ENCODE measurements around the gene KCNA5. TPM values are rescaled to one million over a fixed set of nuclear protein-coding genes. Genes with fewer than 3 reads are reported as not detected.

Gene KCNA5
- total RNA-seq, 2 donors from 2014 or later, result not detected

DNA sequence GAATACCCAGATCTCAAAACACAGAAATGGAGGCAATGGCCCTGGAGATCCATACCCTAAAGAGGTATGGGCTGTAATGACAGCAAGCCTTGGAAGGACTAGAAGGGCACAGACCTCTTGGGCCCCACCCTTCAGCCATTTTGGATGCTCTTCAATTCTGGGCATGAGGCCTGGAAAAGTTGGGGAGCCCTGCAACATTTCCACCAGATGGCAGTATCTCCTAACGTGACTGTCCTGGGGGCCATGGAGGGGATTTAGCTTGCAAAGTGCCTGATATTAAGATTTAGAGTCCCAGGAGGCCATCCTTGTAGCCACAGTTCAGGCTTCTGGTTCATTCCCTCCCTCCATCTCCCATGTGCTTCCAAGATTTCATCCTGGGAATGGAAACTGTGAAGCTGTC is 30.2 kb downstream of the KCNA5 start:
- H3K36me3 Mint-ChIP-seq, result no peaks in the 10 kb centered on the region
- ATAC-seq (no peak), DNase-seq (ENCODE audit: low spot score in 2 of 2) (no peak)
- H3K9me3 Mint-ChIP-seq, result no peaks in the 10 kb centered on the region
- H3K27ac Mint-ChIP-seq, result no peak overlapping the region

DNA sequence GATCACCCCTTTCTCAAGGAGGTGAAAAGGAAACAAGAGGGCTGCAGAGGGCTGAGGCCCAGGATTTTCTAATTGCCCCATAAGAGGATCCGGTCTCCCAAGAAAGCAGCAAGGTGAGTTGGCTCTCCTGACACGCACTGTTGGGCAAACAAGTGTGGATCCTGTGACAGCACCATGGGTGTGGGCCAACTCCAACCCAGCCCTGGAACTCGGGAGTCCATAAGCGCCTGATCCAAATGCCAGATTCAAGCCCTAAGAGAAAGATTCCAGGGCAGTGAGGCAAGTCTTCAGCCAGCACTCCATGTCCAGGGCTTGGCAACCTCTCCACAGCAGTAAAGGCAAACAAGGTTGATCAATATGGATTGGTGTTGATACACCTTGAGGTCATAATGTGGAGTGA is 33.1 kb downstream of the KCNA5 start:
- ATAC-seq, result no peak
- no peaks in the 10 kb centered on the region for H3K36me3 Mint-ChIP-seq
- no peak overlapping the region for H3K27ac Mint-ChIP-seq
- DNase-seq (ENCODE audit: low spot score in 2 of 2), result no peak
- H3K9me3 Mint-ChIP-seq, result no peaks in the 10 kb centered on the region

DNA sequence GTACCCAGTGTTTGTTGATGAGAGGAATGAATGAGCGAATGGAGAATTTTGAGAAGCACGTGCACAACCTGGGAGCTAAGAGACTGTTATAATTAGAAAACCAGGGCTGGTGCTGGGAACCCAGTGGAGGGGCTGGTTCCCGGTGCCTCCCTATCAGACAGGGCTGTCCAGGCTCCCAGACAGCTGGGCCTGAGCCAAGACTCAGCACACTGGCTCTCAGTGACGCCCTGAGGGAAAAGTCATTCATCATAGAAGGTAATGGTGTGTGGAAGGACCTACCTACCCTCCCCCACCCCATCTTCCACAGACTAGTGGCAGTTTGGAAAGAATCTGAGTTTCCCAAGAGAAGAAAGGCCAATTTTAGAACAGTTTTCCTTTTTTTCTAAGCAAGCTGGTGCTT is 34.7 kb downstream of the KCNA5 start:
- Mint-ChIP-seq H3K27ac (no peak overlapping the region), H3K9me3 (no peaks in the 10 kb centered on the region), H3K36me3 (no peaks in the 10 kb centered on the region)
- no peak for ATAC-seq
- no peak for DNase-seq (ENCODE audit: low spot score in 2 of 2)

- DNase-seq (ENCODE audit: low spot score in 2 of 2) (no peak), ATAC-seq (no peak)
- H3K9me3 Mint-ChIP-seq, result no peaks in the 10 kb centered on the region
- H3K27ac Mint-ChIP-seq, result no peak overlapping the region
- no peaks in the 10 kb centered on the region for H3K36me3 Mint-ChIP-seq
Measured at GRCh38 chr12:5081016-5081415, 37.3 kb downstream of the KCNA5 start.

DNA sequence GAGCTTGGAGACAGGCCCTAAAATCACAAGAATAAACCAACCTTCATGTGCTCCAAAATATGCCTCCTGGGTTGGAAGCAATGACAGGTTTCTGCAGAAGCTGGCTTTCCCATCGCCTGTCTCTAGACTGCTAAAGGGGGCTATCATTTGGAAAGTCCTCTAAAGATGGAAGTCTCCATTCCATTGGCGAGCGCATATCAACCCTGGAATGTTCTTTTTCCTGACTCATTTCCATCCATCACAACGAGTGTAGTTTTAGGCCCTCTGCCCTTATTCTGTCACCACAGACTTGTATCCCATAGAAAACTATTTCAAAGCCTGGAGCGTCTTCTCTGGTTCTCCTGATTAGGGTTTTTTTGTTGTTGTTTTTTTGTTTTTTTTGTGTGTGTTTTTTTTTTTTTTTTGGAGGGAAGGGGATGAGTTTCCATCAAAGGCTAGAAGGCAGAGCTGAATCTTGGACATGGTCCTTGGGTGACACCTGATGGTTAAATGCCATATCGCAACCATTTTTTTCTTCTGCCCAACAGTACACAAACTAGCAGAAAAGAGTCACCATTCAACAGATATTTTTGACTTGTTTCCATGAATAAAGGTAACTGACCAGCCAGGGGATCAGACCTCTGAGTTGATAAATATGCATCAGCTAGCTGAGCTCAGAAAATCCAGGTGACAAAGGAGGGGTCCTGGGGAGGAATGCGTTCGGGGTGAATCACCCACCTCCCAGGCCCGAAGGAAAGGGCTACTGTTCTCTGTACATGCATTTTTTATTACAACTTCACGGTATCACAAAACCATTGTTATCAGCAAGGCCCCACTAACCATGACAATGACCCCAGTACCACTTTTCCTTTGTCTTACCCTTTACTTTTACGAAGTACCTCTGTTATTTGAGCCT is 40.5 kb downstream of the KCNA5 start:
- no peaks in the 10 kb centered on the region for H3K36me3 Mint-ChIP-seq
- DNase-seq (ENCODE audit: low spot score in 2 of 2), result peak in 1 of 2 donors; percentile 45
- peak in 1 of 2 donors; percentile 48 for ATAC-seq
- no peak overlapping the region for H3K27ac Mint-ChIP-seq
- H3K9me3 Mint-ChIP-seq, result no peaks in the 10 kb centered on the region

DNA sequence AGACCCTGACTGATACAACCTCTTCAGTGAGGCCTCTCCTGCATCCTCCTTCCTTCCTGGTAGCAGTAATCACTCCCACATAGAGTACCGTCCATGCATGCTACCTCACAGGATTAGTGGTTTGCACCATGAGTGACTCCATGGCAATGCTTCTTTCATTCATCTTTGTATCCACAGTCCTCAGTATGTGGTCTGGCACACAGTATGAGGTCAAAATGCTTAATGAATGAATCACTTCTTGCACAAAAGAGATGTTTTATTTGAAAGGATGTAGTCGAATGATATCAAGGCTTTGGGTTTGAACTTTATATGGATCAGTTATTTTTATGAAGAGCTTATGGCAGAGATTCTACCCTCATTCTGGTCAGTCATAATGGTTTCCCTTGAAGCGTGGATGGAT is 42.2 kb downstream of the KCNA5 start:
- Mint-ChIP-seq H3K9me3 (no peaks in the 10 kb centered on the region), H3K36me3 (no peaks in the 10 kb centered on the region), H3K27ac (no peak overlapping the region)
- ATAC-seq, result no peak
- DNase-seq (ENCODE audit: low spot score in 2 of 2), result no peak

DNA sequence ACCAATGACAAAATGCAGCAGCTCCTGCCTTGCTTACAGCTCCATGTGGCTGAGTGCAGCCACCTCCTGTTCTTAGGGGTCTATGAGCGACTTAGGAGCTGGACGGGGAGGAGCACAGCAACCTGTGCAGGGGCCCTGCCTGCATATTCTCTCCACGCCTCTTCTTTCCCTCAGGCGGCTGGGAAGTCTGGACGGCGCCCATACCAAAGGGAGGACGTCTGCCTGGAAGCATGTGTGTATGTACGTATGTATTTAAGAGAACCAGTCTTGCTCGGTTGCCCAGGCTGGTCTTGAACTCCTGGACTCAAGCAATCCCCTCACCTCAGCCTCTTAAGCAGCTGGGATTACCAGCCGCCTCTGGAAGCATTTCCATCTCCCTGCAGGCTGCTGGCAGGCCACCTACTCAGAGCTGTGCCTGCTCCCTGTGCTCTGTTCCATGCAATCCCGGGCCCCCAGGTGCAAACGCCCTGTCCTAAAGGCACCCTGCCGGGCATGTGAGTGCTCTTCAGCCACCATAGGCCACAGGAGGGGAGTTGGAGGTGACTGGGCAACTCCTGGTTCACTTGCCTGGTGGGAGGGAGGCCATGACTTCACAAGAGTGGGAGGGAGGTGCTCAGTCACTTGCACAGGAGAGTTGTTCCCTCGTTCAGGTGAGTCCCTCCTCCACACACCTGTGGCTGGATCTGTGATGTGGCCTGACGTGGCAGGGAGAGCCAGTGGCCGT is 44.3 kb downstream of the KCNA5 start:
- no peak for DNase-seq (ENCODE audit: low spot score in 2 of 2)

DNA sequence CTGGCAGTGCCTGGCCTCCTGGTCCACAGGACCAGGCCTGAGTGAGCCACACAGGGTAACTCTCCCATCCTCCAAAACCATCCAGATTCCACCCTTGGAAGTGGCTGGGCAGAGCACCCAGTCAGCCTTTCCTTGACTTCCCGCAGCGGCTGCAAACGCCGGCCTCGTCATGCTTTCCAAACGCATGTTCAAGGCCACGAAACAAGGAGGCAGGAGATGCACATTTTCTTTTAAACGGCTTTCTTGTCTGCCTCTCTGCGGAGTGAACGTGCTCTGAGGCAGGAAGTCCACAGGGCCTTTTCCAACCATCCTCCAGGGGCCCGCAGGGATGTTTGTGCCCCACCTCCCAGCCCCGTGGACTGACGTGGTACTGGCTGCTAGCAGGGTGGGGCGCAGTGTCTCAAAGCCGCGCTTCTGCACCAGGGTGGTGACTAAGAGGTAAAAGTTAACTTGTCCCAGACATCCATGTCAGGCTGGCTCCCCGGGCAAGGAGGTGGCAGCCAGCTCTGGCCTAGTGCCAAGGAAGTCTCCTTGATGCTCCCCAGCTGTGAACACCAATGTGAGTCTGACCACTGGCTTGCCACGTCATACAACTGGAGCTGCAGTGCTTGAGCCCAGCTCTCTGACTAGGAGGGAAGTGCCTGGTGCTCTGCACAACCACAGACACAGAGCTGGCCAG is 45.0 kb downstream of the KCNA5 start:
- H3K27ac Mint-ChIP-seq, result no peak overlapping the region
- H3K36me3 Mint-ChIP-seq, result no peaks in the 10 kb centered on the region
- ATAC-seq (no peak), DNase-seq (ENCODE audit: low spot score in 2 of 2) (no peak)
- H3K9me3 Mint-ChIP-seq, result no peaks in the 10 kb centered on the region

More for the DNA sequence above, 44.3 kb downstream of the KCNA5 start:
- Mint-ChIP-seq H3K27ac (no peak overlapping the region), H3K9me3 (no peaks in the 10 kb centered on the region), H3K36me3 (no peaks in the 10 kb centered on the region)
- no peak for ATAC-seq

DNA sequence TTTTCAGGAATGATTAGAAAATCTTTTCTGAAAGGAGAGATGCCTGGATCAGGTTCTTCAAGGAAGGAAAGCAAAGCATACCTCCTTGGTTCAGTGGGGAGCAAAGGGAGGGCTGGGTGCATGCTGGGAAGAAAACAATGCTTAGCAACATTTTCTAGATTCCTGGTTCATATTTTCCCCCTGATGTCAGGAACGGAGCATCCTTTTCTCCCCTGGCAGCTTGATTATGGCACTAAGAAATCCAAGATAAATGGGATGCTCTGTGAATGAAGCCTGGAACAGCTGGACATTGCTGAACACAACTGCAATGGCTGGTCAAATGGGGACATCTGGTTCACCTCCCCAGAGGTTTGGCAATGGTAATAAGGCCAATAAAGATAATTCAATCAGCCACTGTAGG is 50.9 kb downstream of the KCNA5 start:
- ATAC-seq (no peak), DNase-seq (ENCODE audit: low spot score in 2 of 2) (no peak)
- H3K36me3 Mint-ChIP-seq, result no peaks in the 10 kb centered on the region

GRCh38 chr12:5094986-5095385 is 51.3 kb downstream of the KCNA5 start:
- no peak for DNase-seq (ENCODE audit: low spot score in 2 of 2)
- no peaks in the 10 kb centered on the region for H3K36me3 Mint-ChIP-seq
- H3K9me3 Mint-ChIP-seq, result no peaks in the 10 kb centered on the region
- no peak for ATAC-seq
- no peak overlapping the region for H3K27ac Mint-ChIP-seq

More for the DNA sequence above, 50.9 kb downstream of the KCNA5 start:
- Mint-ChIP-seq H3K27ac (no peak overlapping the region), H3K9me3 (no peaks in the 10 kb centered on the region)

Other genes with a start within 250 kb of the KCNA5 start
- under 1 TPM in 1 of 2 donors, not detected in 1; 0.16 TPM for gene KCNA1, start 134.0 kb upstream of the KCNA5 start, total RNA-seq

All from activated naive CD4-positive, alpha-beta T cell treated with anti-CD3 and anti-CD28 coated beads, Interleukin-2, amount 50 U/mL, for 72 hours (primary cell).